HG02870 (cell line): ENCODE measurements around the gene DISC1.

ENCODE experiments used
- ATAC-seq: cut with Tn5 transposase; IDR thresholded peaks from one replicate; pipeline ENCODE4 v1.9.1; 2021; ENCODE audit warnings: mild to moderate bottlenecking, moderate library complexity; ENCODE audit not compliant: unreplicated experiment

Gene DISC1

GRCh38 chr1:231842441-231842840 lies 215.9 kb downstream of the DISC1 start:
- no peak for ATAC-seq

GRCh38 chr1:231844986-231845502 lies 218.5 kb downstream of the DISC1 start:
- ATAC-seq, result no peak

- no peak for ATAC-seq
These were observed 221.2 kb downstream of the DISC1 start for GRCh38 chr1:231847612-231848397.

GRCh38 chr1:231849981-231850380 lies 223.4 kb downstream of the DISC1 start:
- ATAC-seq, result no peak

GRCh38 chr1:231850786-231851185 lies 224.2 kb downstream of the DISC1 start:
- no peak for ATAC-seq

- no peak for ATAC-seq
These were observed 227.1 kb downstream of the DISC1 start for GRCh38 chr1:231853588-231854207.

- ATAC-seq, result no peak
These were observed 228.8 kb downstream of the DISC1 start for GRCh38 chr1:231855361-231855760.

- no peak for ATAC-seq
These were observed 229.3 kb downstream of the DISC1 start for GRCh38 chr1:231855926-231856325.

GRCh38 chr1:231856426-231856825 lies 229.8 kb downstream of the DISC1 start:
- no peak for ATAC-seq

- ATAC-seq, result no peak
These were observed 230.3 kb downstream of the DISC1 start for GRCh38 chr1:231856894-231857293.

- ATAC-seq, result no peak
These were observed 231.1 kb downstream of the DISC1 start for GRCh38 chr1:231857609-231858135.

- no peak for ATAC-seq
These were observed 233.9 kb downstream of the DISC1 start for GRCh38 chr1:231860221-231861088.

GRCh38 chr1:231861541-231862481 lies 235.2 kb downstream of the DISC1 start:
- no peak for ATAC-seq

- ATAC-seq, result no peak
These were observed 236.0 kb downstream of the DISC1 start for GRCh38 chr1:231862611-231863010.

GRCh38 chr1:231865331-231865730 lies 238.7 kb downstream of the DISC1 start:
- ATAC-seq, result no peak

GRCh38 chr1:231866392-231867331 lies 240.1 kb downstream of the DISC1 start:
- ATAC-seq, result no peak

- no peak for ATAC-seq
These were observed 241.0 kb downstream of the DISC1 start for GRCh38 chr1:231867607-231868006.

GRCh38 chr1:231869364-231869763 lies 242.8 kb downstream of the DISC1 start:
- no peak for ATAC-seq

- ATAC-seq, result no peak
These were observed 244.9 kb downstream of the DISC1 start for GRCh38 chr1:231871471-231871870.
